DOHH2 (cell line): ENCODE data around the gene KCNG2.

ENCODE experiments used
- CTCF ChIP-seq: fragments of 200-600 bp; sonication (generic); IDR thresholded peaks from one replicate; pipeline ENCODE4 v1.5.1; 2014; ENCODE audit warnings: antibody characterized with exemption, mild to moderate bottlenecking, low read depth, low read length; ENCODE audit not compliant: poor library complexity, severe bottlenecking
- EZH2phosphoT487 ChIP-seq: fragments of 200-600 bp; sonication (generic); IDR thresholded peaks from 2 replicates; pipeline ENCODE4 v1.6.1; 2017; ENCODE audit warnings: borderline replicate concordance, mild to moderate bottlenecking, antibody characterized with exemption, low read length, moderate library complexity, mixed read lengths

DNA sequence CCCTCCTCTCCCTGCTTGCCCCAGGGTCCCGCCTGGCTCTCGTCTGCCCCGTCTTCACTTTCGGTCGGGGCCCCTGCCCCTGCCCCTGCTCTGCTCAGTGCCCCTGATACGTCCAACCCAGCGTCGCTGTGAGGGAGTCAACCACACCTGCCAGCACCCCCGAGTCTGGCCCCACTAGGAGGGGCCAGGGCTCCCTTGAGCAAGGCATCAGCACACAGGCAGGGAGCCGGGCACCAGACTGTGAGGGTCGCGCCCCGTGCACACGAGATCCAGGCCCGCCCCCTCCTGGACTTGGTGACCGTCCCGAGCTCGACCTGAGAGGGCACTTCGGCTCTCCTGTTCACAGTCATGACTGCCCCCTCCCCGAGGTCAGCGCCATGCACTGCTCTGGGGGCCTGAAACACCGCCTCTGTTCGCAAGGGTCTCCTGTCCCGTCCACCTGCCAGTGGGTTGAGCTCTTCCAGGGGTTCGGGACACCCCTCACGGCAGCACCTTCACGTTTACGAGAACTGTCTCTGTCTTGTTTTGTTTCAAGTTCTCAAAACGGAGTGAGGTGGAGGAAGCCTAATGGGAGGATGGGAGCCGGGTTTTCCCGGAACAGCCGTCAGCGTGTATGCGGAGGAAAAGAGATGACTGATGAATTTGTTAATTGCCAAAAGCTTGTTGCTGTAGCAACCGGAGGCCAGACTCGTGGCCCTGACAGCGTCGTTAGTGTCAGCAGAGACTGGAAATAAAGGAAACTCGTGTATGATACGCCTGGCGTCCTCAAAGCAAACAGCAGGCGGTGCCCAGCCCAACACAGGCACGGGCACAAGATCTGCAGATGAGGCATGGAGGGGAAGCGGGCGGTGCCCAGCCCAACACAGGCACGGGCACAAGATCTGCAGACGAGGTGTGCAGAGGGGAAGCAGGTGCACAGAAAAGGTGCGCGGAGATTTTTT lies 48.2 kb upstream of the KCNG2 start:
- TF ChIP-seq CTCF, result no peak
- no peak for TF ChIP-seq EZH2phosphoT487
